Umbilical cord (tissue), 2 donors: ENCODE measurements around the gene TOMM70. TPM values are rescaled to one million over a fixed set of nuclear protein-coding genes. Genes with fewer than 3 reads are reported as not detected.
A peak's percentile ranks its signal among the peaks of the same experiment; 100 is the strongest.

Source experiments
- DNase-seq: peaks from one replicate; pipeline ENCODE4 v3.0.0-alpha.2; 2015; ENCODE audit warnings: low spot score
- total RNA-seq: library from RNA; depleted of rRNA; stranded (reverse); fragments of >200 nt; gene quantifications from one replicate; pipeline ENCODE4 v1.2.3, GENCODE V29; 2014; ENCODE audit warnings: low replicate concordance; ENCODE audit not compliant: insufficient read depth

The TOMM70 gene
- total RNA-seq, 1 donor from 2014 or later, result 58.7 TPM

GRCh38 chr3:100325827-100326226, 75.1 kb downstream of the TOMM70 start:
- DNase-seq, result no peak

- no peak for DNase-seq
These were observed 76.8 kb downstream of the TOMM70 start for GRCh38 chr3:100324044-100324443.

- no peak for DNase-seq
These were observed 80.9 kb downstream of the TOMM70 start for GRCh38 chr3:100319951-100320350.

- DNase-seq, result no peak
These were observed 83.0 kb downstream of the TOMM70 start for GRCh38 chr3:100317912-100318311.

- peak; percentile 70 for DNase-seq
These were observed 84.2 kb downstream of the TOMM70 start for GRCh38 chr3:100316641-100317069.

Other genes with a start within 250 kb of the TOMM70 start
- gene TBC1D23, start 140.1 kb downstream of the TOMM70 start, total RNA-seq, result 67.4 TPM
- gene NIT2, start 66.3 kb downstream of the TOMM70 start, total RNA-seq, result 8.2 TPM
- 2.4 TPM for gene LNP1, start 450 bp upstream of the TOMM70 start, total RNA-seq
- 178 TPM for gene TMEM45A, start 91.5 kb upstream of the TOMM70 start, total RNA-seq
- 2.9 TPM for gene ADGRG7, start 208.5 kb upstream of the TOMM70 start, total RNA-seq